Stimulated activated naive CD4-positive, alpha-beta T cell (primary cell): Measurements from ENCODE around the gene MARVELD1.
"Not testable (repeated sequence)": the region's sequence is repeated elsewhere in the genome, so short reads cannot be mapped to it uniquely, and the experiment has no call there.

ENCODE experiments used
- DNase-seq, 6 experiments: peaks; one replicate each; lab custom pipeline; 2025; lab: John Stamatoyannopoulos, UW

The MARVELD1 gene

GRCh38 chr10:97690133-97690532 lies 23.4 kb upstream of the MARVELD1 start:
- DNase-seq = no peak

DNA sequence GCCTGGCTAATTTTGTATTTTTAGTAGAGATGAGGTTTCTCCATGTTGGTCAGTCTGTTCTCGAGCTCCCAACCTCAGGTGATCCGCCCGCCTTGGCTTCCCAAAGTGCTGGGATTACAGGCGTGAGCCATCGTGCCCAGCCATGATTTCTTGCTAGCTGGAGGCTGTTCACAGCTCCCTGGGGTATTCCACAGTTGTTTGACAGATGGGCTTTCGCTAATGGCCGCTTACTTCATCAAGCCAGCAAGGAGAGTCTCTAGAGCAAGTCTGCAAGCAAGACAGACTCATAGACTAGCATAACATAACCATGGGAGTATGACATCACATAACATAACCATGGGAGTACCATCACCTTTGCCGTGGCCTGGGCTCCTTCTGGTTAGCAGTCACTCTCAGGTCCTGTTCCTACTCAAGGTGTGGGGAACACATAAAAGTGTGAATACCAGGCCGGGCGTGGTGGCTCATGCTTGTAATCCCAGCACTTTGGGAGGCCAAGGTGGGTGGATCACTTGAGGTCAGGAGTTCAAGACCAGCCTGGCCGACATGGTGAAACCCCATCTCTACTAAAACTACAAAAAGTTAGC lies 15.4 kb upstream of the MARVELD1 start:
- DNase-seq = not testable (repeated sequence)

DNA sequence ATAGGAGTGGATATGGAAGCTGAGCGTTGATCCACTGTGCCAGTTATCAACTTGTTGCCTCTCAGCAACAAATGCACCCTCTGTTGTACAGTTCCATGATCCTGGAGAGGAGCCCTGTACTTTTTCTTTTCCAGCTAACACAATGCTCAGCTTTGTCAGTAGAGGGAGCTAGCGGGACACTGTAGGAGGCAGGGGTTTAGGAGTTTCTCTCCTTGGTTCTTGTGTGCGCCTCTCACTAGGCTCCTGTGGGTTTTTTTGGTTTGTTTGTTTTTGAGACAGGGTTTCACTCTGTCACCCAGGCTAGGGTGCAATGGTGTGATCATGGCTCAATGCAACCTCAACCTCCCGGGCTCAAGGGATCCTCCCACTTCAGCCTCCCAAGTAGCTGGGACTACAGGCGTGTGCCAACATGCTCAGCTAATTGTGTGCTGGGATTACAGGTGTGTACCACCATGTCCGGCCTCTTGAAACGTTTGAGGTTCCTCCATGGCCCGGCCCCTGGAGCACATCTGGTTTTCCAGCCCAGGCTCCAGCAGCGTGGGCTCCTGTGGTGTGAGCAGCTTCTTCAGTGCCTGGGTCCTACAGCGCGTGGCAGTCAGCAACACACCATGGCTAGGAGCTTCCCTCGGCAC lies 12.0 kb upstream of the MARVELD1 start:
- DNase-seq = peak; percentile 6 to 61 (median 24)

DNA sequence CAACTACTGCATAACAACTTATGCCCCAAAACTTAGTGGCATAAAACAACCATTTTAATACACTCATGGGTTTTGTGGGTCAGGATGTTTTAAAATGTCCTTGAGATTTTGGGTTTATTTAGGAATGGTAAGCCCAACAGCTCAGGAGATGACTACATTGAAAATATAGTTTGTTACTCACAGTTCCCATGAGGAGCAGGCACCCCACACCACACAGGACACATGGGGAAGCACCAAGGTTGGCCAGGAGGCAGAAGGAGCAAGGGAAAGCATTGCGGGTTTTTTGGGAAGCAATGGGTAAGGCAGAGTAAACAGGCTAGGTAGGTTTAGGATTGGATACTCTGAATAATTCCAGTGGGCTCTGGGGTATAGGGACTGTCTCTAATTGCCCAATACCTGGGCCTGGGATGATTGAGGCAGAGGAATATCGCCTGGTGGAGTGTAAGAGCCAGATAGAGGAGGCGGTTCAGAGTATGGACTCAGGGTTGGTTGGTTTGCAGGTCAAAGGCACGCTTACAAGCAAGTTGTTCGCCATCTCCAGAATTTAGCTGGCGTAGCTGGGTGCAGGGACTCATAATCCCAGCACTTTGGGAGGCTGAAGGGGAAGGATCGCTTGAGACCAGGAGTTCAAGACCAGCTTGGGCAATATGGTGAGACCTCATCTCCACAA lies 10.0 kb upstream of the MARVELD1 start:
- no peak for DNase-seq

DNA sequence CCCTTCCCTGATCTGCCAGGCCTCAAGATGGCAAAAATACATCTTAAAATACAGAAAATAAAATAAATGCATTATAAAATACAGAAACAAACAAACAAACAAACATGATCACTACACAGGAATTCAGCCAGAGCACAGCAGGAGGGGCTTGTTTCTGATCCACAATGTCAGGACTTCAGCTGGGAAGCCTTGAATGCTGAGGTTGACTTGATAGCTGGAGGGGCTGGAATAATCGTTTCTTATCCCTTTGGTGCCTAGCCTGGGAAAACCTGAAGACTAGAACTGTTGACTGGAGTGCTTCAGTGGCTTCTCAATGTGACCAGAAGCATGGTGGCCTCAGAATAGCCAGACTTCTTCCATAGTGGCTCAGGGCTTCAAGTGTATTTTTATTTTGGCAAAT lies 9.2 kb upstream of the MARVELD1 start:
- DNase-seq = no peak

- no peak for DNase-seq
These were observed 8.4 kb upstream of the MARVELD1 start for GRCh38 chr10:97705006-97705670.

GRCh38 chr10:97707134-97707861 lies 6.2 kb upstream of the MARVELD1 start:
- DNase-seq = no peak

DNA sequence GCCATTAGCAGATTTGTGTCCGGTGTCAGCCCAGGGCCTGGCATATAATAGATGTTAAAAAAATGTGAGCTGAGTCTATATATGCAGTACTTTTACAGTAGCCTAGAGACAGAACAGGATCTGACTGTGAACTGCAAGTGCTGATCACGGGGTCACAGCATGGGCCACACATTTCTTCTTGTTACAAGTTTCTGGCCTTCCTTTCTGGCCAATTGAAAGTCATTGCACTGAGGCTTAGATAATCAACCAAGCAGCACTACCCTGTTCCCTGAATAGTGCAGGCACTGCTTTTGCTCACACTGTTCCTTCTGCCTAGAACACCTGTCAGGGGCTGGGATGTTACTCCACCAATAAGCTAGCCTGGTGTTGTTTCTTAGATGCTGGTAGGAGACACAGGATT lies 5.4 kb upstream of the MARVELD1 start:
- DNase-seq = no peak

GRCh38 chr10:97708976-97709946 lies 4.3 kb upstream of the MARVELD1 start:
- DNase-seq = peak in 4 of 6 experiments; percentile 15 to 22 (median 16)

GRCh38 chr10:97711640-97712572 lies 1.6 kb upstream of the MARVELD1 start:
- no peak for DNase-seq

GRCh38 chr10:97713826-97714400 lies 383 bp downstream of the MARVELD1 start:
- peak; percentile 26 to 42 (median 29) for DNase-seq

- no peak for DNase-seq
These were observed 1.1 kb downstream of the MARVELD1 start for GRCh38 chr10:97714401-97715258.

DNA sequence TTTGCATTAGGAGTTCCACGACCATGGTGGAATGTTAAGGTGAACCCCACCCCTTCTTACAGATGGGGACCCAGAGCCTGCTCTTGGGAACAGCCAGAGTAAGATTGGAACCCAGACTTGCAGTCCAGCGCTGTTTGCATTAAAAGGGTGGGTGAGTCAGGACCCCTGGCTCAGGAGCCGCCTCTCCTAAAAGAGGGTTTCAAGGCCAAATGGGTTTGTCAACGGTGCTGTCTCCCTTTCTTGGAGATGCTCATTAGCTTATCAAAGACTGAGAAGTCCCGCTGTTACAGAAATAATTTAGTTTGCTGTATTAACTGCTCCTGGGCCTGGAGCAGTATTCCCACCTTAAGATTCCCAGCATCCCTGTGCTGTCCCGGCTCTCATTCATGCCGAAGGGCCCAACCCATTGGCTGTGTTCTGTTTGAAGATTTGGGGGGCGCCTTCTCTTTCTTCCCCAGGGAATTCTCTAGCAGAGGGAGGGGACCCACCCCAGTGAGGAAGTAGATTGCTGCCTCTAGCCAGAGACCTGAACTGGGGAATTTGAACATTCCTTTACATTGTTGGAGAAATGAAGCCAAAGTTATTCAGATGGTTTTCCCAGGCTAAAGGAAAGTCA lies 1.8 kb downstream of the MARVELD1 start:
- no peak for DNase-seq

DNA sequence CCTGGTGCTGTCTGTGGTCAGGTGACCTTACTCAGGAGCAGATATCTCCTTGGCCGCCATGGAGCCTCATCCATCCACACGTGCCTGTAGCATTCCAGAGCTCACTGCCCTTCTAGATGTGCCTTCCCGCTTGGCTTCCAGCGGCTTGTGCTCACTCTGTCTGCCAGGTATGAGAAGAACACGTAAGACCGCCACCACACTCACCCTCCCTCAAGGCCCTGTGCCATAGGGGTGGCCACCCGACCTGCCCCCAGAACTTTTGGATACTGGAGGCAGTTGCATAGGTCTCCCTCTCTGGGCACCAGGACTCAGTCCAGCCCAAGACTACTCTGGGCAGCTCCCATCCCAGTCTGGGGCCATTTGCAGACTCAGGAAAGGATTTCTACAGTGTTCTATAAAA lies 4.1 kb downstream of the MARVELD1 start:
- DNase-seq = no peak

GRCh38 chr10:97718178-97718577 lies 4.6 kb downstream of the MARVELD1 start:
- no peak for DNase-seq

GRCh38 chr10:97718659-97719142 lies 5.2 kb downstream of the MARVELD1 start:
- no peak for DNase-seq

GRCh38 chr10:97719602-97720001 lies 6.1 kb downstream of the MARVELD1 start:
- DNase-seq = no peak
